HCT116 (cell line): ENCODE data around the gene SLC19A1. TPM values are rescaled to one million over a fixed set of nuclear protein-coding genes. Genes with fewer than 3 reads are reported as not detected.

Source experiments
- ATAC-seq: fragments of 200-7000 bp; cut with Tn5 transposase; 2 replicates; pipeline ENCODE4 v1.9.1; 2020; ENCODE audit warnings: mild to moderate bottlenecking, moderate library complexity
- BruUV-seq: library from RNA; stranded (reverse); fragments of 400-500 nt; replicated peaks from 2 replicates; lab custom pipeline; 2021; lab: Mats Ljungman, UMichigan
- CTCF ChIA-PET: fragments of 300-600 bp; sonication (Branson Sonifier 250); formaldehyde crosslinking; loops from one replicate; lab custom pipeline; 2021; ENCODE audit warnings: antibody characterized with exemption; lab: Charles Lee
- POLR2A ChIA-PET: fragments of 300-600, 350-600 bp; sonication (Branson Sonifier 250); formaldehyde crosslinking; loops from one replicate; lab custom pipeline; 2021; ENCODE audit warnings: antibody characterized with exemption; lab: Charles Lee
- RAD21 ChIA-PET, 2 experiments: fragments of 300-600 bp; sonication (Branson Sonifier 250); formaldehyde crosslinking; loops; one replicate each; lab custom pipeline; 2023; ENCODE audit warnings: low total read pairs in 2 of 2; ENCODE audit not compliant: uncharacterized antibody in 2 of 2, unreplicated experiment in 2 of 2, low non-redundant PET in 1 of 2; lab: Charles Lee
- DNase-seq: peaks from one replicate; pipeline ENCODE4 v3.0.0-alpha.2; 2010; ENCODE audit warnings: low read depth, low spot score
- H2AFZ ChIP-seq: fragments of 200-600 bp; shearing (Covaris generic), sonication (generic); 2 replicates; pipeline ENCODE4 v1.6.1; 2017; ENCODE audit warnings: low read depth, mixed run types, mixed read lengths, antibody characterized with exemption, low read length; ENCODE audit not compliant: poor library complexity, severe bottlenecking
- H3K27ac ChIP-seq: 2 replicates; pipeline ENCODE4 v1.5.1; 2012; ENCODE audit warnings: low read depth, low read length
- H3K27me3 ChIP-seq: fragments of 200-600 bp; sonication (generic); 2 replicates; pipeline ENCODE4 v1.6.1; 2016; ENCODE audit warnings: mixed run types, low read length, mixed read lengths; ENCODE audit not compliant: insufficient read depth
- H3K36me3 ChIP-seq, 2 experiments: fragments of 200-500 bp in 1 of 2; fragments of 200-600 bp in 1 of 2; sonication (Bioruptor generic) in 1 of 2; sonication (generic) in 1 of 2; 2 replicates each; pipeline versions ENCODE4 v1.5.1 to v1.6.1; 2014 to 2016; ENCODE audit warnings: low read length in 2 of 2, inconsistent platforms in 1 of 2, mixed read lengths in 1 of 2, mixed run types in 1 of 2; ENCODE audit not compliant: insufficient read depth in 2 of 2, control insufficient read depth in 1 of 2
- H3K4me1 ChIP-seq, 2 experiments: fragments of 200-600 bp in 1 of 2; sonication (generic) in 1 of 2; 2 replicates each; pipeline versions ENCODE4 v1.5.1 to v1.6.1; 2012 to 2017; ENCODE audit warnings: low read length in 2 of 2, inconsistent platforms in 1 of 2, mild to moderate bottlenecking in 1 of 2, mixed read lengths in 1 of 2, mixed run types in 1 of 2, moderate library complexity in 1 of 2; ENCODE audit not compliant: insufficient read depth in 2 of 2, control insufficient read depth in 1 of 2
- H3K4me2 ChIP-seq: fragments of 200-600 bp; sonication (generic); 2 replicates; pipeline ENCODE4 v1.6.1; 2017; ENCODE audit warnings: mixed run types, low read length, mixed read lengths
- H3K4me3 ChIP-seq, 2 experiments: fragments of 200-600 bp in 1 of 2; sonication (generic) in 1 of 2; replicated peaks in 1 of 2; 2 replicates each; pipeline ENCODE4 v1.5.1; 2011 to 2016; ENCODE audit warnings: low read length in 2 of 2, control low read depth in 1 of 2, low read depth in 1 of 2, mild to moderate bottlenecking in 1 of 2, mixed read lengths in 1 of 2, mixed run types in 1 of 2
- H3K79me2 ChIP-seq: fragments of 200-600 bp; sonication (generic); 2 replicates; pipeline ENCODE4 v1.6.1; 2017; ENCODE audit warnings: mild to moderate bottlenecking, mixed run types, low read length, moderate library complexity, mixed read lengths; ENCODE audit not compliant: insufficient read depth
- H3K9ac ChIP-seq: fragments of 200-600 bp; sonication (generic); 2 replicates; pipeline ENCODE4 v1.6.1; 2016; ENCODE audit warnings: low read length, mixed read lengths
- H3K9me2 ChIP-seq: fragments of 200-600 bp; sonication (generic), shearing (Covaris generic); 2 replicates; pipeline ENCODE4 v1.6.1; 2017; ENCODE audit warnings: mixed run types, mild to moderate bottlenecking, moderate library complexity; ENCODE audit not compliant: insufficient read depth
- H3K9me3 ChIP-seq, 2 experiments: fragments of 200-500 bp in 1 of 2; fragments of 200-600 bp in 1 of 2; sonication (Bioruptor generic) in 1 of 2; sonication (generic) in 1 of 2; 2 replicates each; pipeline ENCODE4 v1.6.1; 2014 to 2017; ENCODE audit warnings: low read length in 2 of 2, mixed read lengths in 2 of 2, inconsistent platforms in 1 of 2, low read depth in 1 of 2, mild to moderate bottlenecking in 1 of 2, mixed run types in 1 of 2, moderate library complexity in 1 of 2; ENCODE audit not compliant: control insufficient read depth in 1 of 2, insufficient read depth in 1 of 2
- H4K20me1 ChIP-seq: fragments of 200-600 bp; sonication (generic), shearing (Covaris generic); 2 replicates; pipeline ENCODE4 v1.6.1; 2017; ENCODE audit warnings: mixed run types, mild to moderate bottlenecking, moderate library complexity; ENCODE audit not compliant: insufficient read depth
- CBX3 ChIP-seq: IDR thresholded peaks from 2 replicates; pipeline ENCODE4 v1.6.1; 2012; ENCODE audit warnings: low read depth
- CEBPB ChIP-seq: IDR thresholded peaks from 2 replicates; pipeline ENCODE4 v1.6.1; 2012; ENCODE audit warnings: low read depth
- EZH2 ChIP-seq: fragments of 200-600 bp; sonication (generic); IDR thresholded peaks from 2 replicates; pipeline ENCODE4 v1.6.1; 2017; ENCODE audit warnings: antibody characterized with exemption, mixed run types
- POLR2A ChIP-seq: IDR thresholded peaks from 2 replicates; pipeline ENCODE4 v1.7.0; 2011; ENCODE audit warnings: borderline replicate concordance; ENCODE audit not compliant: insufficient read depth, insufficient read length; ENCODE audit errors: extremely low read depth
- RAD21 ChIP-seq: IDR thresholded peaks from 2 replicates; pipeline ENCODE4 v1.6.1; 2012; ENCODE audit warnings: low read depth, mild to moderate bottlenecking
- SP1 ChIP-seq: IDR thresholded peaks from 2 replicates; pipeline ENCODE4 v1.6.1; 2012; ENCODE audit warnings: low read depth
- SRF ChIP-seq: IDR thresholded peaks from 2 replicates; pipeline ENCODE4 v1.6.1; 2012; ENCODE audit warnings: low read depth
- TCF7L2 ChIP-seq: IDR thresholded peaks from 2 replicates; pipeline ENCODE4 v1.7.0; 2011; ENCODE audit warnings: borderline replicate concordance, inconsistent platforms; ENCODE audit not compliant: insufficient read depth, insufficient read length; ENCODE audit errors: extremely low read depth
- ZFX ChIP-seq: fragments of 450-650 bp; IDR thresholded peaks from 2 replicates; pipeline ENCODE4 v1.6.1; 2017
- intact Hi-C: fragments of 100-400 bp; cut with micrococcal nuclease; formaldehyde crosslinking; loops from 2 replicates; pipeline ENCODE4 v1.10.0; 2022
- total RNA-seq: library from RNA; stranded (reverse); gene quantifications from one replicate; pipeline ENCODE4 v1.2.1, GENCODE V29; 2021; ENCODE audit not compliant: unreplicated experiment
- TF ChIP-seq, protein P1 (sequence below), 3 experiments: fragments of 200-600 bp in 1 of 3; sonication (generic) in 1 of 3; IDR thresholded peaks in 2 of 3; conservative IDR thresholded peaks in 1 of 3; 2 replicates each; pipeline ENCODE4 v1.5.1; 2012 to 2017; ENCODE audit warnings: low read depth in 2 of 3, low read length in 2 of 3, antibody characterized with exemption in 1 of 3, borderline replicate concordance in 1 of 3, control low read depth in 1 of 3, mild to moderate bottlenecking in 1 of 3, mixed read lengths in 1 of 3, mixed run types in 1 of 3, moderate library complexity in 1 of 3; ENCODE audit not compliant: insufficient read depth in 1 of 3
- TF ChIP-seq, protein P2 (sequence below): IDR thresholded peaks from 2 replicates; pipeline ENCODE4 v1.6.1; 2012
- TF ChIP-seq, protein P3 (sequence below): IDR thresholded peaks from 2 replicates; pipeline ENCODE4 v1.6.1; 2011; ENCODE audit warnings: mild to moderate bottlenecking, low read length, moderate library complexity; ENCODE audit not compliant: insufficient replicate concordance; ENCODE audit errors: extremely low read depth
- TF ChIP-seq, protein P4 (sequence below): IDR thresholded peaks from 2 replicates; pipeline ENCODE4 v1.6.1; 2012

SLC19A1 gene
- total RNA-seq, 1 experiment from 2014 or later: 50.2 TPM

GRCh38 chr21:45522381-45522780, 19.9 kb downstream of the SLC19A1 start:
- H3K79me2 ChIP-seq: peaks cover 66% of the 10 kb centered on the region
- CTCF ChIA-PET: no interaction called here
- no peaks in the 10 kb centered on the region for H3K9me2 ChIP-seq
- H3K9me3 ChIP-seq: peaks cover 20 to 23% of the 10 kb centered on the region in 2 experiments; a peak in 3 of 4 replicates
- no TSS peak for BruUV-seq
- TF ChIP-seq RAD21: no peak
- TF ChIP-seq CBX3: no peak
- TF ChIP-seq, protein P1, sequence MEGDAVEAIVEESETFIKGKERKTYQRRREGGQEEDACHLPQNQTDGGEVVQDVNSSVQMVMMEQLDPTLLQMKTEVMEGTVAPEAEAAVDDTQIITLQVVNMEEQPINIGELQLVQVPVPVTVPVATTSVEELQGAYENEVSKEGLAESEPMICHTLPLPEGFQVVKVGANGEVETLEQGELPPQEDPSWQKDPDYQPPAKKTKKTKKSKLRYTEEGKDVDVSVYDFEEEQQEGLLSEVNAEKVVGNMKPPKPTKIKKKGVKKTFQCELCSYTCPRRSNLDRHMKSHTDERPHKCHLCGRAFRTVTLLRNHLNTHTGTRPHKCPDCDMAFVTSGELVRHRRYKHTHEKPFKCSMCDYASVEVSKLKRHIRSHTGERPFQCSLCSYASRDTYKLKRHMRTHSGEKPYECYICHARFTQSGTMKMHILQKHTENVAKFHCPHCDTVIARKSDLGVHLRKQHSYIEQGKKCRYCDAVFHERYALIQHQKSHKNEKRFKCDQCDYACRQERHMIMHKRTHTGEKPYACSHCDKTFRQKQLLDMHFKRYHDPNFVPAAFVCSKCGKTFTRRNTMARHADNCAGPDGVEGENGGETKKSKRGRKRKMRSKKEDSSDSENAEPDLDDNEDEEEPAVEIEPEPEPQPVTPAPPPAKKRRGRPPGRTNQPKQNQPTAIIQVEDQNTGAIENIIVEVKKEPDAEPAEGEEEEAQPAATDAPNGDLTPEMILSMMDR (IDR thresholded peaks at IDR 0.05 in 2 of 3, conservative IDR thresholded peaks at IDR 0.05 in 1 of 3; ENCODE audit: borderline replicate concordance in 1 of 3, insufficient read depth in 1 of 3, low read depth in 2 of 3, low read length in 2 of 3): no peak
- TF ChIP-seq POLR2A: no peak
- TF ChIP-seq TCF7L2: no peak
- TF ChIP-seq, protein P2, sequence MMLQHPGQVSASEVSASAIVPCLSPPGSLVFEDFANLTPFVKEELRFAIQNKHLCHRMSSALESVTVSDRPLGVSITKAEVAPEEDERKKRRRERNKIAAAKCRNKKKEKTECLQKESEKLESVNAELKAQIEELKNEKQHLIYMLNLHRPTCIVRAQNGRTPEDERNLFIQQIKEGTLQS: no peak
- no peak for TF ChIP-seq SP1
- TF ChIP-seq, protein P3, sequence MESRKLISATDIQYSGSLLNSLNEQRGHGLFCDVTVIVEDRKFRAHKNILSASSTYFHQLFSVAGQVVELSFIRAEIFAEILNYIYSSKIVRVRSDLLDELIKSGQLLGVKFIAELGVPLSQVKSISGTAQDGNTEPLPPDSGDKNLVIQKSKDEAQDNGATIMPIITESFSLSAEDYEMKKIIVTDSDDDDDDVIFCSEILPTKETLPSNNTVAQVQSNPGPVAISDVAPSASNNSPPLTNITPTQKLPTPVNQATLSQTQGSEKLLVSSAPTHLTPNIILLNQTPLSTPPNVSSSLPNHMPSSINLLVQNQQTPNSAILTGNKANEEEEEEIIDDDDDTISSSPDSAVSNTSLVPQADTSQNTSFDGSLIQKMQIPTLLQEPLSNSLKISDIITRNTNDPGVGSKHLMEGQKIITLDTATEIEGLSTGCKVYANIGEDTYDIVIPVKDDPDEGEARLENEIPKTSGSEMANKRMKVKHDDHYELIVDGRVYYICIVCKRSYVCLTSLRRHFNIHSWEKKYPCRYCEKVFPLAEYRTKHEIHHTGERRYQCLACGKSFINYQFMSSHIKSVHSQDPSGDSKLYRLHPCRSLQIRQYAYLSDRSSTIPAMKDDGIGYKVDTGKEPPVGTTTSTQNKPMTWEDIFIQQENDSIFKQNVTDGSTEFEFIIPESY: no peak
- TF ChIP-seq ZFX: no peak
- TF ChIP-seq, protein P4, sequence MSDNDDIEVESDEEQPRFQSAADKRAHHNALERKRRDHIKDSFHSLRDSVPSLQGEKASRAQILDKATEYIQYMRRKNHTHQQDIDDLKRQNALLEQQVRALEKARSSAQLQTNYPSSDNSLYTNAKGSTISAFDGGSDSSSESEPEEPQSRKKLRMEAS: no peak
- no peak for TF ChIP-seq EZH2
- no peak for TF ChIP-seq CEBPB
- no peak for TF ChIP-seq SRF
- POLR2A ChIA-PET: no interaction called here
- H3K4me1 ChIP-seq: no peaks in the 10 kb centered on the region
- H3K9ac ChIP-seq: no peak overlapping the region
- H3K4me2 ChIP-seq: no peak overlapping the region
- RAD21 ChIA-PET: no interaction called here
- no peak overlapping the region for H3K27ac ChIP-seq
- no peak for DNase-seq
- H4K20me1 ChIP-seq: peaks cover 4% of the 10 kb centered on the region; the same call in 1 of the 2 replicates
- no peak overlapping the region for H2AFZ ChIP-seq
- H3K4me3 ChIP-seq: no peak overlapping the region
- H3K27me3 ChIP-seq: no peaks in the 10 kb centered on the region
- intact Hi-C loops: no loop called here
- peaks cover 12 to 68% of the 10 kb centered on the region in 2 experiments for H3K36me3 ChIP-seq
- no peak for ATAC-seq
